Endothelial cell of umbilical vein (primary cell): ENCODE data around the gene DMD.

Experiments used
- POLR2A ChIP-seq: IDR thresholded peaks from 2 replicates; pipeline ENCODE4 v1.6.1; 2012; ENCODE audit warnings: low read depth, mild to moderate bottlenecking, control low read depth, low read length
- POLR2AphosphoS5 ChIP-seq: IDR thresholded peaks from 2 replicates; pipeline ENCODE4 v1.6.1; 2012; ENCODE audit warnings: low read depth, mild to moderate bottlenecking, control low read depth, low read length, moderate library complexity; ENCODE audit not compliant: insufficient read depth
- TF ChIP-seq, protein P1 (sequence below), 2 donors: IDR thresholded peaks; 1 replicate in 1 of 2; 2 replicates in 1 of 2; pipeline ENCODE4 v1.5.1; 2011; ENCODE audit warnings: low read length in 2 of 2, mild to moderate bottlenecking in 2 of 2, moderate library complexity in 2 of 2, control low read depth in 1 of 2, inconsistent platforms in 1 of 2, low read depth in 1 of 2; ENCODE audit not compliant: insufficient read depth in 1 of 2; ENCODE audit errors: extremely low read depth in 1 of 2

DNA sequence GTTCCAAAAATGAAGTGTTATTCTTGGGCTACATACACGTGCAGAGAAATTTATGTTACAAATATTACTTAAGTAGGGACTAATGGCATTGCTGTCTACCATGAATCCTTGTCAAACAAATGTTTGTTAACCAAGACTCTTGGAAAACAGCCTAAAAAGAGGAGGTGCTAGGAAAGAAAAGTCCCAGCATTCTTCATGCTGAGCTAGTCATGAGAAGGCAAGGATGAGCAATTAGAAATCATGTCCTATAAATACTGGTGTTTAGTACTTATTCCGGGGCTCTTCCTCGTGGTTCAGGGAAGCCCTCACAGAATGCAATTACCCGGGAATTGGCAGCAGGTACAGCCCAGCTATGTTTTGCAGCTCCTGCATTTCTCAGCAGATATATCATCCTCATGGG is 1761.4 kb downstream of the DMD start:
- TF ChIP-seq POLR2AphosphoS5 (no peak), POLR2A (no peak)
- TF ChIP-seq, protein P1, sequence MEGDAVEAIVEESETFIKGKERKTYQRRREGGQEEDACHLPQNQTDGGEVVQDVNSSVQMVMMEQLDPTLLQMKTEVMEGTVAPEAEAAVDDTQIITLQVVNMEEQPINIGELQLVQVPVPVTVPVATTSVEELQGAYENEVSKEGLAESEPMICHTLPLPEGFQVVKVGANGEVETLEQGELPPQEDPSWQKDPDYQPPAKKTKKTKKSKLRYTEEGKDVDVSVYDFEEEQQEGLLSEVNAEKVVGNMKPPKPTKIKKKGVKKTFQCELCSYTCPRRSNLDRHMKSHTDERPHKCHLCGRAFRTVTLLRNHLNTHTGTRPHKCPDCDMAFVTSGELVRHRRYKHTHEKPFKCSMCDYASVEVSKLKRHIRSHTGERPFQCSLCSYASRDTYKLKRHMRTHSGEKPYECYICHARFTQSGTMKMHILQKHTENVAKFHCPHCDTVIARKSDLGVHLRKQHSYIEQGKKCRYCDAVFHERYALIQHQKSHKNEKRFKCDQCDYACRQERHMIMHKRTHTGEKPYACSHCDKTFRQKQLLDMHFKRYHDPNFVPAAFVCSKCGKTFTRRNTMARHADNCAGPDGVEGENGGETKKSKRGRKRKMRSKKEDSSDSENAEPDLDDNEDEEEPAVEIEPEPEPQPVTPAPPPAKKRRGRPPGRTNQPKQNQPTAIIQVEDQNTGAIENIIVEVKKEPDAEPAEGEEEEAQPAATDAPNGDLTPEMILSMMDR (IDR thresholded peaks at IDR 0.05; ENCODE audit: extremely low read depth in 1 of 2, insufficient read depth in 1 of 2, low read depth in 1 of 2, low read length in 2 of 2) = no peak
